ENCODE measurements around the gene KLF12.

Gene KLF12

GRCh38 chr13:74134221-74134776 lies at the start of gene KLF12:
Gene KLF12 (minus strand): TSS chr13:74134404.
- peak; percentile 88 for DNase-seq

- no peak for DNase-seq
These were observed 48.3 kb upstream of the KLF12 start for GRCh38 chr13:74182491-74182890.

DNA sequence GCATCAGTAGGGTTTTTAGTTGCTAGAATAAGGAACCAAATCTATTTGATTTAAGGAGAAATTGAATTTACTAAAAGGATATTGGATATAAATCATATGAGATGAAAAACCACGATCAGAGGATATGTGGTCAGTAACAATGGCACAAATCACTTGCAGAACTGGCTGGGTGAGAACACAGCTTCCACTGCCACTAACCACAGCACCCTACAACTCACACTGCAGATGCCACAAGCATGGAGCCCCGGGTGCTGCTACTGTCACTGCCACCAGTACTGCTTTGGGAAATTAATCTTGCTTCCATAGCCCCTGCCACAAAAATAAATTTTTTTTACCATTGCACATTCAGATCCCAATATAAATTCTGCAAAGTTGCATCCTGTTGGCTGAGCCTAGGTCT lies 40.6 kb upstream of the KLF12 start:
- DNase-seq = no peak

DNA sequence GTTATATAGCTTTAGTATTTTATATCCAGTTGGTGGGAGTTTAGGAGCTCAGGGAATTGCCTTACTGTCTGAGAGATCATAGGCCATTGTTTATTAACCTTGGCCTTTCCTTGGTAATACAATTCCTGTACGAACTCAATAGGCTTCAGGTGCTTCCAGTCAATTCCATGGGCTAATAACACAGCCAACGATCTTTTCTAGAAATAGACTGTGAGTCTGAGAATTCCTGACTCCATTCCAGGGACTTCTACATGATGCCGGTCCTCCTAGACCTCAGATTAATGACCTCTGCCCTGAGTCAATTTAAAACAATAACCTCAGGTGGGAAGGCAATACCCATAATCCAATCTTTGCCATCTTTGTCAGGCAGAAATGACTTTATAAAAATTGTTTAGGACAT lies 39.6 kb upstream of the KLF12 start:
- DNase-seq = no peak

DNA sequence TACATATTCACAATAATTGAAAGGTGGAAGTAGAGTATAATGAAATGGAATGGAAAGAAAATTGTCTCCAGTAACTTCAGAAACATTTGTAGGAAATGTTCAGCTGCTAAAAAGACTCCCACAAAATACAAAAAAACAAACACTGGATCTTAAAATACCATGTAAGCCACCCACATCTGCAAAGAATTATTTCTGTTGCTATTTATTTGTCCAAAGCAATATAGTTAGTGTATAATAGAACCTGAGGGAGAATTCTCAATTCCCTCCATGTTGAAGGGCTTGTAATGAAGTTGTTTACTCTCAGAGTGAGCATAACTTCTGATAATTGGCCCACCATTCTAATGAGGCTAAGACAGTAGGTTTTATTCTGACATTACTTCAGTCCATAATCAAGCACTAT lies 37.4 kb upstream of the KLF12 start:
- DNase-seq = no peak

- DNase-seq = no peak
These were observed 35.5 kb upstream of the KLF12 start for GRCh38 chr13:74169676-74170075.

GRCh38 chr13:74168263-74168675 lies 34.1 kb upstream of the KLF12 start:
- DNase-seq = no peak

GRCh38 chr13:74166261-74167004 lies 32.2 kb upstream of the KLF12 start:
- DNase-seq = peak; percentile 75

DNA sequence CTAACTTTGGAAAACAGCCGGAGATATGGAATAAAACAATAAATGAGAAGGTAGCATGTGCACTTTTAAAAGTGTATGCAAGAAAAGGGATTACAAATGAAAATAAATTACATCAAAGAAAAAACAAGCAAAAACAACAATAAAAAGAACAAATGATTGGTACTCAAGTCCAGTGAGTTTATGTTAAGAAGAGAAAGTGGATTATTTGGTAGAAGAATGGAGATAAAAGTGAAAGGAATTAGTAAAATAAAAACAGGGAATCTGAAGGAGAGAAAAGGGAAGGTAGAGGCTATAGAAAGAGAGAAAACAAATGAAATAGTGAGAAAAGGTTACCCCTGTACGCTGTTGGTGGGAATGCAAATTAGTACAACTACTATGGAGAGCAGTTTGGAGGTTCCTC lies 28.6 kb upstream of the KLF12 start:
- no peak for DNase-seq

DNA sequence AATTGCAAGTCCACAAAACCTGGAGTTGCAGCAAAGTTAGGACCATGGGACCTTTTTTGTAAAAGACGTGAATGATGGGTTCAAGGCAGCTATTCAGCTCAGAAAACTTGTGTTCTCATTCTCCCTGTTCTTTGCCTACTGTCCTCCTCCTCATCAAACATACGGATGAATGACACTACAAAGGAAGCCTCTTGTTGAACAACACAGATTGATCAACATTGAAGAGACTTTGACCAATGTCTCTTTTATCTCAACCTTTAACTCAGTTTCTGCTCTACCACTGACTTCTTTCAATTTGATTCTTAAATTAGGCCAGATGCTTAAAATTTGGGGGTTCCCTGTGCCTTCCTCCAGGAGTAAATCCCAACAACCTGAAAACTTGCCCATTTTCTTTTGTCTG lies 27.9 kb upstream of the KLF12 start:
- no peak for DNase-seq

DNA sequence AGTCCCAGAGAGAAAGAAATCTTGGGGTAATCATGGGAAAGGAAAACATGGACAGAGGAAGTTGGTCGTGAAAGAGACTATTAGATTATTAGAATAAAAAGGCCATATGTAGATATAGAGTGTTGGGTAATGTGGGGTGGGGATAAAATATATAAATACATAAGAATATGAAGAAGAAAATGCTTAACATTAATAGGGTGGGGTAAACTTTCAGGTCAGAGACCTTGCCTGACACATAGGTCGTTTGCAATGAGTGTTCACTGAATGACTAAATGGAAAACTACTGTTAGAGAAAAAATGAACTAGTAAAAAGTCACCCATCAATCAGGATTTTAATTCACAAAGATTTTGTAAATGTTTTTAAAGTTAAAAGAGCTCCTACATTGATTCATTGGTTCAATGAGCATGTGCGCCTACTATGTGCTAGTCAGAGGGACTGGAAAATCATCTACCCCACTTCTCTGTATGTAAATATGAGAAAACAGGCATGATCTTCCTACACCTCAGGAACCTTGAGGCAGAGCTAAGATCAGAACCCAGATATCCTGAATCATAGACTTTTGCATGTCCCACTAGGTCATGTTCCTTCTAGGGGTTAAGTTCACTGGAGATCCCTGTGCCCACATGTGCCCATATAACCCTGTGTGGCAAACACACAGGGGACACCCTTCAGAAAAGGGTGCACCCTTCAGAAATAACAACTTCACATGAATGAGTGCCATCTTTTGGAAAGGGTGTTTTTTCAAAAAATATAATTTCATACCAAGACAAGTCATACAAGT lies 24.6 kb upstream of the KLF12 start:
- no peak for DNase-seq

DNA sequence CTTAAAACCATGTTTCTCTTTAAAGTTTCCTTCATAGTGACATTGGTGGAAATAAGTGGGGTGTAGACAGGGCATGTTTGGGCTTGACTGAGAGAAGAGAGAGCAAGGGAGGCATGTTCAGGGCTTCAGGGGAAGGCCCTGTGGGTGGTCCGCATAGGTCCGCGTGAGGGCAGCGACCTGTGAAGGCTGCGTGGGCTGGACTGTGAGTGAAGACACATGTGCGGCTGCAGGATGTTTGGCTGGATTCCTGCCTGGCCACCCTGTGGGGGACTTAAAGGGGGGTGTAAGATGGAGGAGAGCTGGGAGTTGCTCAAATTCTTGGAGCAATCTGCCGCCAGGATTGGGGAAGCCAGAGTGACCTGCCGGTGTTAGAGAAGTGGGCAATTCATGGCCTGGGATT lies 23.8 kb upstream of the KLF12 start:
- no peak for DNase-seq

GRCh38 chr13:74154981-74155380 lies 20.8 kb upstream of the KLF12 start:
- DNase-seq = no peak

- no peak for DNase-seq
These were observed 19.1 kb upstream of the KLF12 start for GRCh38 chr13:74153316-74153715.

DNA sequence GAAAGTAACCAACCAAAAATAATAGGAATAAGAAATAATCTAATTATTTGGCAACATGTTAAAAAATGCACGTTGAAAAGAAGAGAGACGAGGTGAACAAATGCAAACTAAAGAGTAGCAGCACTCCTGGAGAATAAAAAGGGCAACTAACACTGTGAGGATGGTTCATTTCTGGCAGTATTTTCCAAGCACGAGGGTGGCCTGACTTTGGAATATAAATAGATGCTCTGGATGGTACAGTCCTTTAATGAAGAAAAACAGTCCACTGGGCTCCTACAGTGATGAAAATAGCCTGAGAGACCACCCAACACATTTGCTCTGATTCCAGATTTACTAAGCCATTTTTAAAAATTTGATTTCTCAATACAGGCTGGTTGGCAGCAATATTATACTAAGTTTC lies 17.7 kb upstream of the KLF12 start:
- no peak for DNase-seq

- no peak for DNase-seq
These were observed 14.1 kb upstream of the KLF12 start for GRCh38 chr13:74148352-74148751.

GRCh38 chr13:74145249-74145975 lies 11.2 kb upstream of the KLF12 start:
- no peak for DNase-seq

DNA sequence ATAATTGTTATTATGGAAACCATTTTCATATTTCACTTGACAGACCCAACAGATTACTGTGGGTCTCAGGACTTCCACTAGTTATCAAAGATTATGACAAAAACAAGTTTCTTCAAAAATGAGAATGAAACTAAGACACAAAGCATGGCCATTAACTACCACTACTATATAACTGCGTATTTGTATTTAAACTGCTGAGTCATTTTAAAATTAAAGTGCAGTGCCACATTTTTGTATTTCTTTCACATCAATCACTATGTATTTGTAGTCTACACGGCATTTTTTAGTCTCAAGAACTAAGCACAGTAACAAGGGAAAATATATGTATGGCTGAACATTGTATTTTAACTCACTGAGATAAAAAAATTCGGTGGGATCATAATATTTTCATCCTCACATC lies 10.1 kb upstream of the KLF12 start:
- DNase-seq = no peak

DNA sequence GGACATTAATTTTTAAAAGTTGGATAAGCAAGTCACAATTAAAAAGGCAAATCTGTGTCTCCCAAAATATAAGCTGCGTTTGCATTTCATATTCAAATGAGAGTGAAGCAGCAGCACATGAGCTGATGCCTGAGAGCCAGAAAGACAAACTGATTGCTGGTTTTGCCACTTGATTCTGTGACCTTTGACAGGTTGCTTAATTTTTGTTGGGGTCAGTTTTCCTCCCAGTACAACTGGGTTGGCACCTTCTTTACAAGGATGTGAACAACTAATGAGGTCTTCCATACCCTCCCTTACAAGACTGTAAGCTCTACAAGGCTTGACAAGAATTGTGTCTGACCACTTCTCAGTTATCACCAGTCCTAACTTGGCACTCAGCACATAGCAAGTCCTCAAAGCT lies 8.1 kb upstream of the KLF12 start:
- no peak for DNase-seq

DNA sequence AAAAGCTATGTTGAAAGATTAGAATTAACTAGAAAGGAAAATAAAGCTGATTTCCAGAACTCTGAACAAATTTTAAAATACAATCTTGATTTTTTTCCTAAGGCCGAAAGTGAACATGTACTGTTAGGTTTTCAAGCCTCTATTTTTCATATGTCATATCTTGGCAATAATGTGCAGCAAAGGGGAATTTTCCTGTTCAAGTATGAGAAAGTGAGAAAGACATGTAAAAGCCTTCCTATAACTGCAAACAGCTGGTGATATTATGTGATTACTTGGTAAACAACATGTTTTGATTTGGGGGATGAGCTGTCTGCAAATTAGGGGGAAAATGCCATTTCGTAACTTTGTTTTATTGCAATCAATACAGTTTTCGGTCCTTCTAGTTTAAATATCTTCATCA lies 4.0 kb upstream of the KLF12 start:
- DNase-seq = no peak

- peak; percentile 29 for DNase-seq
These were observed 2.0 kb upstream of the KLF12 start for GRCh38 chr13:74136084-74136658.

- peak; percentile 58 for DNase-seq
These were observed 1.3 kb upstream of the KLF12 start for GRCh38 chr13:74135326-74136083.

Data from NCI-H226 (cell line).